CD8-positive, alpha-beta memory T cell (primary cell): ENCODE data around the gene ABCC4. TPM values are rescaled to one million over a fixed set of nuclear protein-coding genes. Genes with fewer than 3 reads are reported as not detected.

Source experiments
- CTCF ChIA-PET: fragments of 350-600 bp; sonication (Branson Sonifier 250); formaldehyde crosslinking; loops from one replicate; lab custom pipeline; 2021; ENCODE audit warnings: antibody characterized with exemption; lab: Charles Lee
- POLR2A ChIA-PET: fragments of 350-600 bp; sonication (Branson Sonifier 250); formaldehyde crosslinking; loops from one replicate; lab custom pipeline; 2021; ENCODE audit warnings: antibody characterized with exemption; lab: Charles Lee
- DNase-seq, 5 donors: peaks; one replicate each; pipeline versions ENCODE4 v3.0.0 to v3.0.0-alpha.2; 2020 to 2022; ENCODE audit warnings: mixed read lengths in 1 of 5
- H3K27ac ChIP-seq: one replicate; pipeline ENCODE4 v1.7.0; 2013; ENCODE audit warnings: low read depth, mild to moderate bottlenecking, low read length, moderate library complexity
- H3K27me3 ChIP-seq: 2 replicates; pipeline ENCODE4 v1.7.0; 2013; ENCODE audit warnings: low read length, mild to moderate bottlenecking; ENCODE audit not compliant: insufficient read depth, poor library complexity, severe bottlenecking
- H3K36me3 ChIP-seq: 2 replicates; pipeline ENCODE4 v1.7.0; 2013; ENCODE audit warnings: mild to moderate bottlenecking, low read length, moderate library complexity; ENCODE audit not compliant: insufficient read depth
- H3K4me1 ChIP-seq: 2 replicates; pipeline ENCODE4 v1.7.0; 2013; ENCODE audit warnings: mild to moderate bottlenecking, low read length, moderate library complexity; ENCODE audit not compliant: insufficient read depth
- H3K4me3 ChIP-seq: 2 replicates; pipeline ENCODE4 v1.7.0; 2013; ENCODE audit warnings: mild to moderate bottlenecking, low read length
- H3K9me3 ChIP-seq: 2 replicates; pipeline ENCODE4 v1.7.0; 2013; ENCODE audit warnings: mild to moderate bottlenecking, low read length
- H3K27ac Mint-ChIP-seq, 8 donors: one replicate each; pipeline ENCODE4 v1.8.0; 2020 to 2021; ENCODE audit warnings: mixed read lengths in 8 of 8, mild to moderate bottlenecking in 6 of 8, inconsistent platforms in 3 of 8, moderate library complexity in 3 of 8
- H3K27me3 Mint-ChIP-seq, 2 donors: one replicate each; pipeline ENCODE4 v1.8.0; 2020 to 2021; ENCODE audit warnings: mixed read lengths in 2 of 2, mild to moderate bottlenecking in 1 of 2, moderate library complexity in 1 of 2
- H3K36me3 Mint-ChIP-seq, 3 donors: one replicate each; pipeline ENCODE4 v1.8.0; 2020 to 2021; ENCODE audit warnings: mixed read lengths in 3 of 3, inconsistent platforms in 1 of 3, mild to moderate bottlenecking in 1 of 3
- H3K4me1 Mint-ChIP-seq, 3 donors: one replicate each; pipeline ENCODE4 v1.8.0; 2020 to 2021; ENCODE audit warnings: mixed read lengths in 3 of 3, inconsistent platforms in 1 of 3, mild to moderate bottlenecking in 1 of 3
- H3K4me3 Mint-ChIP-seq, 7 donors: one replicate each; pipeline ENCODE4 v1.8.0; 2020 to 2021; ENCODE audit warnings: mixed read lengths in 7 of 7, mild to moderate bottlenecking in 6 of 7, moderate library complexity in 4 of 7, inconsistent platforms in 2 of 7
- H3K9me3 Mint-ChIP-seq, 5 donors: one replicate each; pipeline ENCODE4 v1.8.0; 2020 to 2022; ENCODE audit warnings: mixed read lengths in 5 of 5, mild to moderate bottlenecking in 3 of 5, moderate library complexity in 2 of 5, inconsistent platforms in 1 of 5
- polyA plus RNA-seq: library from polyadenylated mRNA; unstranded; fragments of 300-500 nt; fragmentation: Illumina TruSeq; gene quantifications from one replicate; pipeline ENCODE4 v1.2.3, GENCODE V29; 2021
- total RNA-seq, 2 experiments: library from RNA; stranded (reverse); gene quantifications; one replicate each; pipeline ENCODE4 v1.2.3, GENCODE V29; 2021

The ABCC4 gene
- total and polyA plus RNA-seq, 3 experiments from 2014 or later = 3.0 to 12.5 (median 11.2) TPM

GRCh38 chr13:95237310-95237870 is 63.9 kb downstream of the ABCC4 start:
- POLR2A ChIA-PET = no interaction called here
- Mint-ChIP-seq H3K4me3 (no peak overlapping the region), H3K36me3 (peaks cover 7 to 15% (median 10%) of the 10 kb centered on the region in 3 donors), H3K27me3 (peaks cover 0 to 1% of the 10 kb centered on the region in 2 donors), H3K4me1 (peaks cover 2 to 10% (median 4%) of the 10 kb centered on the region in 3 donors), H3K9me3 (no peaks in the 10 kb centered on the region), H3K27ac (peak overlapping the region in 2 of 8 donors; percentile 33 to 47)
- Histone ChIP-seq H3K27me3 (no peaks in the 10 kb centered on the region), H3K27ac (no peak overlapping the region), H3K4me3 (no peak overlapping the region), H3K4me1 (no peaks in the 10 kb centered on the region), H3K9me3 (no peaks in the 10 kb centered on the region), H3K36me3 (no peaks in the 10 kb centered on the region)
- DNase-seq = no peak
- CTCF ChIA-PET = interaction anchor here (1.1 kb wide), 1 partner anchor 26 kb away, joined by 3 read pairs; no protein-coding TSS in a partner anchor

DNA sequence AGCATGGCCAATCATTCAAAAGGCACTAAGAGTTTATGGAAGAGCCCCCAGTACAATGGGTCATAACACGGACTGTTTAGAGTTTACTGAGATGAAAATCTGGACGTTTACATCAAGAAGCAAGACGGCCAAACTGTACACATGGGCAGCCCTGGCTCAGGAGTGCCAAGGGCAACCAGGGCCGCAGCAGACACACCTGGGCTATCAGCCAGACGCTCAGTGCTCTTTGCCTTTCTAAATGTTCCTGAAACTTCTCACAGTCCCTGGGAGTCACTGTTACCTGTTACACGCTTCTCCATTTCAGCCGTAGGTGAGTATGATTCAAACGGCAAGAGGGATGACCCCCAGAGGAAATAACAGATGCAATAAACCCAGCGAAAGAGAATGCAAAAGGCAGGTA is 64.5 kb downstream of the ABCC4 start:
- H3K9me3 Mint-ChIP-seq = no peaks in the 10 kb centered on the region
- peaks cover 0 to 1% of the 10 kb centered on the region in 2 donors for H3K27me3 Mint-ChIP-seq
- Histone ChIP-seq H3K4me3 (no peak overlapping the region), H3K4me1 (no peaks in the 10 kb centered on the region), H3K27me3 (no peaks in the 10 kb centered on the region), H3K36me3 (no peaks in the 10 kb centered on the region), H3K9me3 (no peaks in the 10 kb centered on the region), H3K27ac (no peak overlapping the region)
- no peak overlapping the region for H3K27ac Mint-ChIP-seq
- CTCF ChIA-PET = no interaction called here
- peaks cover 2 to 10% (median 4%) of the 10 kb centered on the region in 3 donors for H3K4me1 Mint-ChIP-seq
- no peak overlapping the region for H3K4me3 Mint-ChIP-seq
- no peak for DNase-seq
- peaks cover 9 to 18% (median 13%) of the 10 kb centered on the region in 3 donors for H3K36me3 Mint-ChIP-seq
- POLR2A ChIA-PET = no interaction called here

DNA sequence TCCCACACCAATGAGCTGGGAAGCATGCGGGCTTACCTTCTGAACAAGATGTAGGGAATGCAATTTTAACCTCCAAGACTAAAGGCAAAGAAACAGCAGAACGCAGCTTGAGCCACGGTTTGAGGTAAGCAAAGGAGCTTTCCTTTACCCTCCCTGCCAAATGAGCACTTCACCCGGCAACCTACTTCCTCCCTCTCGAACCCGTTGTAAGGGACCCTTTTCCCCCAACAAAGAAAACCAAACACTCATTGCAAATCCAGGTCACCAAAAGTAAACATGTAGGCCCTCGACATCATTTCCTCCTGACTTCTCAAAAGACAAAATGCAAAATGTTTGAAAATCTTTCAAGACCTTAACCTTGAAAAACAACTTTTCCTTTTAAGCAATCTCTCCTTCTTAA is 65.3 kb downstream of the ABCC4 start:
- Histone ChIP-seq H3K36me3 (no peaks in the 10 kb centered on the region), H3K4me1 (no peaks in the 10 kb centered on the region), H3K27me3 (no peaks in the 10 kb centered on the region), H3K4me3 (no peak overlapping the region), H3K27ac (no peak overlapping the region), H3K9me3 (no peaks in the 10 kb centered on the region)
- H3K4me1 Mint-ChIP-seq = peaks cover 2 to 10% (median 4%) of the 10 kb centered on the region in 3 donors
- ChIA-PET CTCF (no interaction called here), POLR2A (no interaction called here)
- H3K36me3 Mint-ChIP-seq = peaks cover 3 to 18% (median 16%) of the 10 kb centered on the region in 3 donors
- no peak overlapping the region for H3K4me3 Mint-ChIP-seq
- H3K27me3 Mint-ChIP-seq = peaks cover 0 to 1% of the 10 kb centered on the region in 2 donors
- H3K9me3 Mint-ChIP-seq = no peaks in the 10 kb centered on the region
- peak overlapping the region in 3 of 8 donors; percentile 14 to 93 (median 21) for H3K27ac Mint-ChIP-seq
- no peak for DNase-seq

DNA sequence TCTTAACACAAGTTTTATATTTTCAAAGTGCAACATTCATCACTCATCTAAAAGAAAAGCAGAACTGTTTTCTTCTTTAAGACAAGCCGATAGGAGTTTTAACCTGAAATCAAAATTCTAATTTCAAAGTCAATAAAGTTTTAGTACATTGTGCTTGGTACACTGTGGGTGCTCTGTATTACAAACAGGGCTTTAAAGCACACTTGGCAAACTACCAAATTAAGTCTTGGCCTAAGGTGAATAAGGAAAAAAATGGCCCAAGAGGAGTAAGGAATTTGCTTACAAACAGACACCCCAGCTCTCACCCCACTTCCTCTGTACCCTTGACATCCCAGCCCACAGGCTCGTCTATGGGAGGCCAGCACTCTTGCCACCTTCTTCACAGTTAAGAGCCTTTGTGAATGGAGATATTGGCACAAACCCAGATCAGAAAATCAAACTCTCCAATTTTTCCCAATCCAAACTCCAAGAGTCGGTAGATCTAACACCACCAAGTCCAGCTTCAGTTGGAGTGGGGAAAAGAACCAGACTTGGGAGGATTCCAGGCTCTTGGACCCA is 66.0 kb downstream of the ABCC4 start:
- Histone ChIP-seq H3K9me3 (no peaks in the 10 kb centered on the region), H3K27me3 (no peaks in the 10 kb centered on the region), H3K36me3 (no peaks in the 10 kb centered on the region), H3K4me1 (no peaks in the 10 kb centered on the region), H3K27ac (no peak overlapping the region), H3K4me3 (no peak overlapping the region)
- peaks cover 2 to 10% (median 4%) of the 10 kb centered on the region in 3 donors for H3K4me1 Mint-ChIP-seq
- peaks cover 0 to 1% of the 10 kb centered on the region in 2 donors for H3K27me3 Mint-ChIP-seq
- ChIA-PET POLR2A (no interaction called here), CTCF (no interaction called here)
- peaks cover 3 to 19% (median 18%) of the 10 kb centered on the region in 3 donors for H3K36me3 Mint-ChIP-seq
- H3K4me3 Mint-ChIP-seq = peak overlapping the region in 1 of 7 donors; percentile 15
- H3K9me3 Mint-ChIP-seq = no peaks in the 10 kb centered on the region
- DNase-seq = no peak
- H3K27ac Mint-ChIP-seq = peak overlapping the region in 1 of 8 donors; percentile 23

DNA sequence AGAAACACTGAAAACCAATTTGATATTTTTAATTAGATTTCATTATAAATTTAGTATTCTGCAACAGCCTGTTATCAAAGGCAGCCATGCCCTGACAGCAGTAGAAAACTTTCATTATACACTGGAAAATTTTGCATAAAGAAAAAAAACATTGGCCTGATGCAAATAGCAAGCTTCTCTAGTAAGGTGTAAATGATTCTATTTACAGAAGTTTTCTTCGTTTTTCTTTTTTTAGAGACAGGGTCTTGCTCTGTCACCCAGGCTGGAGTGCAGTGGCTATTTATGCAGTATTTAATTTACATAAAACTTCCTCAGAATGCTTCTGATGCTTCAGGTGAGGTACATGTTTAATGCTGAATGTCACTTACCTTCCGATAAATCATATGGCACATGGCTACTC is 67.0 kb downstream of the ABCC4 start:
- Mint-ChIP-seq H3K36me3 (peaks cover 3 to 19% (median 16%) of the 10 kb centered on the region in 3 donors), H3K27ac (no peak overlapping the region), H3K9me3 (no peaks in the 10 kb centered on the region), H3K27me3 (peaks cover 0 to 1% of the 10 kb centered on the region in 2 donors), H3K4me3 (no peak overlapping the region), H3K4me1 (peaks cover 2 to 10% (median 4%) of the 10 kb centered on the region in 3 donors)
- ChIA-PET POLR2A (no interaction called here), CTCF (no interaction called here)
- Histone ChIP-seq H3K4me3 (no peak overlapping the region), H3K36me3 (no peaks in the 10 kb centered on the region), H3K4me1 (no peaks in the 10 kb centered on the region), H3K27me3 (no peaks in the 10 kb centered on the region), H3K27ac (no peak overlapping the region), H3K9me3 (no peaks in the 10 kb centered on the region)
- DNase-seq = no peak

DNA sequence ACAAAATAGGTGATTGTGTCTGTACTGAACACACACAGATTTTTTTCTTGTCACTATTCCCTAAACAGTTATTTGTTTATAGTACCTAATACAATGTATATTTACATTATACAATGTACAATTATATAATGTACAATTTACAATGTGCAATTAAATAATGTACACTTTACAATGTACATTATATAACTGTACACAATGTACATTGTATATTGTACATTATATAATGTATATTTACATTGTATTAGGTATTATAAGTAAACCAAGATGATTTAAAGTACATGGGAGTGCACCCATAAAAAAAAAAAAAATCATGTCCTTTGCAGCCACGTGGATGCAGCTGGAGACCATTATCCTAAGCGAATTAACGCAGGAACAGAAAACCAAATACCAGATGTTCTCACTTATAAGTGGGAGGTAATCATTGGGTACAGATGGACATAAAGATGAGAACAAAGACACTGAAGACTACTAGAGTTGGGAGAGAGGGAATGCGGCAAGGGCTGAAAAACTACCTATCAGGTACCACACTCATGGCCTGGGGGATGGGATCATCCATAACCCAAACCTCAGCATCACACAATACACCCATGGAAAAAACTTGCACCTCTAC is 68.1 kb downstream of the ABCC4 start:
- ChIA-PET CTCF (no interaction called here), POLR2A (no interaction called here)
- H3K36me3 ChIP-seq = no peaks in the 10 kb centered on the region
- no peaks in the 10 kb centered on the region for H3K4me1 ChIP-seq
- Mint-ChIP-seq H3K36me3 (peaks cover 3 to 17% (median 16%) of the 10 kb centered on the region in 3 donors), H3K27ac (peak overlapping the region in 1 of 8 donors; percentile 38), H3K4me1 (peaks cover 2 to 10% (median 6%) of the 10 kb centered on the region in 3 donors), H3K4me3 (no peak overlapping the region), H3K27me3 (peaks cover 0 to 1% of the 10 kb centered on the region in 2 donors), H3K9me3 (no peaks in the 10 kb centered on the region)
- no peaks in the 10 kb centered on the region for H3K9me3 ChIP-seq
- no peak overlapping the region for H3K4me3 ChIP-seq
- no peak for DNase-seq
- H3K27ac ChIP-seq = no peak overlapping the region
- H3K27me3 ChIP-seq = no peaks in the 10 kb centered on the region

DNA sequence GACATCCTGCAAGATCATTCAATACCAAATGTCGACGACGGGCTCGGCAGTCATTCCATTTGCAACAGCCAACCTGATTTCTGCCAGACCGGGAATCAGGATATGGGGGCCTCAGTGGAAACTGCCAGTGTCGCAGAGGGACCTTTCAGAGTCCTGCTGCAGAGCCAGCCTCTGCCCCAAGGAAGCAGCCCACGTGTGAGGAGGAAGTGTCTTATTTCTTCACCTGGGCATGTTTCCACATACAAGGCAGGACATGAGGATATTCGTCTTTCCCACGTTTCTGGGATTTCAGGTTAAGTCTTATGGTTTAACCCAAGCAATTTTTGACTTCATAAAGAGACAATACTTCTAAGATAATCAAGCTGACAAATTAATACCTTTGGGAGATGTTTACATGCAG is 69.9 kb downstream of the ABCC4 start:
- ChIA-PET CTCF (interaction anchor here (0.8 kb wide), 1 partner anchor 173 kb away, joined by 4 read pairs; no protein-coding TSS in a partner anchor), POLR2A (no interaction called here)
- no peaks in the 10 kb centered on the region for H3K4me1 ChIP-seq
- no peak for DNase-seq
- Mint-ChIP-seq H3K9me3 (no peaks in the 10 kb centered on the region), H3K27ac (no peak overlapping the region), H3K4me3 (no peak overlapping the region), H3K4me1 (peaks cover 7 to 18% (median 17%) of the 10 kb centered on the region in 3 donors), H3K27me3 (peaks cover 0 to 1% of the 10 kb centered on the region in 2 donors), H3K36me3 (peaks cover 3 to 12% (median 12%) of the 10 kb centered on the region in 3 donors)
- no peaks in the 10 kb centered on the region for H3K36me3 ChIP-seq
- no peaks in the 10 kb centered on the region for H3K27me3 ChIP-seq
- no peak overlapping the region for H3K27ac ChIP-seq
- no peak overlapping the region for H3K4me3 ChIP-seq
- H3K9me3 ChIP-seq = no peaks in the 10 kb centered on the region

DNA sequence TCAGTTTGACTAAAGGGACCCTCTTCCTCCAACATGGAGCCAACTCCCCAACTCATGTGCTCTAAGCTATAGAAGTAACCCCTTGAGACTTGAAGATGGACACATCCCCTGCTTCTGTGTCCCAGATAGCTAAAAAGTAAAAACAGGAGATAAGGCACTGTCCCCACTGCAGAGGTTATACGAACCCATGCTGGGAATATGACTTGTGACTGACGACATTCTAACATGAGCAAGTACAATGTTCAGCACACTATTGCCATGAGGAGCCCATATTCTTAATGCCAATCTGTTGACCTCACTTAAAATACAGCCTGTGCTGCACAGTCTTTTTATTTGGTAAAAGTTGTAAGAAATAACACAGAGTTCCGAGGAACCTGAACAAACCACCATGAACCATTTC is 71.4 kb downstream of the ABCC4 start:
- Histone ChIP-seq H3K4me3 (no peak overlapping the region), H3K4me1 (no peaks in the 10 kb centered on the region), H3K27ac (no peak overlapping the region), H3K9me3 (no peaks in the 10 kb centered on the region), H3K27me3 (no peaks in the 10 kb centered on the region), H3K36me3 (no peaks in the 10 kb centered on the region)
- H3K27ac Mint-ChIP-seq = no peak overlapping the region
- ChIA-PET POLR2A (no interaction called here), CTCF (no interaction called here)
- H3K9me3 Mint-ChIP-seq = no peaks in the 10 kb centered on the region
- no peaks in the 10 kb centered on the region for H3K27me3 Mint-ChIP-seq
- no peak for DNase-seq
- H3K4me3 Mint-ChIP-seq = no peak overlapping the region
- peaks cover 5 to 13% (median 11%) of the 10 kb centered on the region in 3 donors for H3K4me1 Mint-ChIP-seq
- peaks cover 3 to 11% (median 11%) of the 10 kb centered on the region in 3 donors for H3K36me3 Mint-ChIP-seq
